Measurements from ENCODE around the gene ST7L.

DNA sequence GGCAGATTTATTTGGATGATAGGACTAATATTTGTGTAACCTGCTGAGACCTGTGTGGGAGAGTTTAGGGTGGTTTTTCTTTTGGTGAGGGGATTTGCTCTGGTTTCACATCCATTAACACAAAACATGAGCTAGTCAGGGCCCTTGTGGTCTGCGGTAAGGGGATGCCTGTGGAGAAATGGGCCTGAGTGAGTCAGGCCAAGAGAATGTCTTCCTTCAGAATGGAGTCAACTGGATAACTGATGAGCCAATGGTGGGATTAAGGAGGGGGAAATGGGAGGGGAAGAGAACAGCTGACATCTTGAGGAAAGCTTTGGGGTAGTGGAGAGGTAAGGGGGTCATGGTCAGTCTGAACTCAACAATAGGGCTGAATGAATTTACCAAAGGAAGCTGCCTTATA lies 96.3 kb downstream of the ST7L start:
- TF ChIP-seq, protein P1, sequence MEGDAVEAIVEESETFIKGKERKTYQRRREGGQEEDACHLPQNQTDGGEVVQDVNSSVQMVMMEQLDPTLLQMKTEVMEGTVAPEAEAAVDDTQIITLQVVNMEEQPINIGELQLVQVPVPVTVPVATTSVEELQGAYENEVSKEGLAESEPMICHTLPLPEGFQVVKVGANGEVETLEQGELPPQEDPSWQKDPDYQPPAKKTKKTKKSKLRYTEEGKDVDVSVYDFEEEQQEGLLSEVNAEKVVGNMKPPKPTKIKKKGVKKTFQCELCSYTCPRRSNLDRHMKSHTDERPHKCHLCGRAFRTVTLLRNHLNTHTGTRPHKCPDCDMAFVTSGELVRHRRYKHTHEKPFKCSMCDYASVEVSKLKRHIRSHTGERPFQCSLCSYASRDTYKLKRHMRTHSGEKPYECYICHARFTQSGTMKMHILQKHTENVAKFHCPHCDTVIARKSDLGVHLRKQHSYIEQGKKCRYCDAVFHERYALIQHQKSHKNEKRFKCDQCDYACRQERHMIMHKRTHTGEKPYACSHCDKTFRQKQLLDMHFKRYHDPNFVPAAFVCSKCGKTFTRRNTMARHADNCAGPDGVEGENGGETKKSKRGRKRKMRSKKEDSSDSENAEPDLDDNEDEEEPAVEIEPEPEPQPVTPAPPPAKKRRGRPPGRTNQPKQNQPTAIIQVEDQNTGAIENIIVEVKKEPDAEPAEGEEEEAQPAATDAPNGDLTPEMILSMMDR (IDR thresholded peaks at IDR 0.05) = no peak
- TF ChIP-seq POLR2A (IDR thresholded peaks at IDR 0.05) = no peak

All from uterus (tissue), 2 donors.